SU-DHL-6 (cell line): Measurements from ENCODE around the gene PRMT9.

Experiments used
- EZH2phosphoT487 ChIP-seq: fragments of 200-600 bp; sonication (generic), shearing (Covaris generic); conservative IDR thresholded peaks from 2 replicates; pipeline ENCODE4 v1.6.1; 2018; ENCODE audit warnings: mild to moderate bottlenecking, antibody characterized with exemption, low read length, moderate library complexity, mixed read lengths
- TF ChIP-seq, protein P1 (sequence below): fragments of 200-600 bp; sonication (generic); IDR thresholded peaks from one replicate; pipeline ENCODE4 v1.5.1; 2017; ENCODE audit warnings: antibody characterized with exemption, mild to moderate bottlenecking, low read length, moderate library complexity; ENCODE audit not compliant: insufficient read depth, poor library complexity, severe bottlenecking

DNA sequence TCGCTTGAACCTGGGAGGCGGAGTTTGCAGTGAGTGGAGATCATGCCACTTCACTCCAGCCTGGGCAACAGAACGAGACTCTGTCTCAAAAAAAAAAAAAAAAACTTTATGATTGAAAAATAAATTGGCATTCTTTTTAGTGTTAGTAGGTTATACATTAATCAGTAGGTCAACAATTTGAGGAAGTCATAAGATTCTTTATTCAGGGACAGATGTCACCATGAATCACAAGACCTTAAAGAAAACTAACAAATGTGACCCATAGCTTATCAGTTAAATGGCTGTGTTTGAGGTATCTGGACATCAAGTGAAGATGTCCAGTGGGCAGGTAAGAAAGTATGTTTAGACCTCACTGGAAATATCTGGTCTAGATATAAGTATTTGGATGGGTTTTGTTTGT lies 9.3 kb upstream of the PRMT9 start:
- TF ChIP-seq, protein P1, sequence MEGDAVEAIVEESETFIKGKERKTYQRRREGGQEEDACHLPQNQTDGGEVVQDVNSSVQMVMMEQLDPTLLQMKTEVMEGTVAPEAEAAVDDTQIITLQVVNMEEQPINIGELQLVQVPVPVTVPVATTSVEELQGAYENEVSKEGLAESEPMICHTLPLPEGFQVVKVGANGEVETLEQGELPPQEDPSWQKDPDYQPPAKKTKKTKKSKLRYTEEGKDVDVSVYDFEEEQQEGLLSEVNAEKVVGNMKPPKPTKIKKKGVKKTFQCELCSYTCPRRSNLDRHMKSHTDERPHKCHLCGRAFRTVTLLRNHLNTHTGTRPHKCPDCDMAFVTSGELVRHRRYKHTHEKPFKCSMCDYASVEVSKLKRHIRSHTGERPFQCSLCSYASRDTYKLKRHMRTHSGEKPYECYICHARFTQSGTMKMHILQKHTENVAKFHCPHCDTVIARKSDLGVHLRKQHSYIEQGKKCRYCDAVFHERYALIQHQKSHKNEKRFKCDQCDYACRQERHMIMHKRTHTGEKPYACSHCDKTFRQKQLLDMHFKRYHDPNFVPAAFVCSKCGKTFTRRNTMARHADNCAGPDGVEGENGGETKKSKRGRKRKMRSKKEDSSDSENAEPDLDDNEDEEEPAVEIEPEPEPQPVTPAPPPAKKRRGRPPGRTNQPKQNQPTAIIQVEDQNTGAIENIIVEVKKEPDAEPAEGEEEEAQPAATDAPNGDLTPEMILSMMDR, result no peak
- TF ChIP-seq EZH2phosphoT487, result no peak
